ENCODE measurements around the gene MYO1E. TPM values are rescaled to one million over a fixed set of nuclear protein-coding genes. Genes with fewer than 3 reads are reported as not detected.

Gene MYO1E
- total and polyA plus RNA-seq, 2 of the 8 experiments (the other 6 are each of a cell fraction or from before 2014, with no cell fraction given) = 19.6 to 142 TPM

- no peak for TF ChIP-seq CHD7 (IDR thresholded peaks at IDR 0.05; ENCODE audit: insufficient replicate concordance, low read length)
- TF ChIP-seq TAF1 (IDR thresholded peaks at IDR 0.05; ENCODE audit: low read depth, low read length) = no peak
- TF ChIP-seq SRF (IDR thresholded peaks at IDR 0.05; ENCODE audit: low read depth, low read length) = no peak
- no peak for TF ChIP-seq PHF8 (conservative IDR thresholded peaks at IDR 0.05; ENCODE audit: low read depth, low read length)
- no peak for TF ChIP-seq SIN3A (conservative IDR thresholded peaks at IDR 0.05 in 1 of 2, IDR thresholded peaks at IDR 0.05 in 1 of 2; ENCODE audit: low read depth in 1 of 2, low read length in 2 of 2)
- no peak for TF ChIP-seq CBX8 (IDR thresholded peaks at IDR 0.05; ENCODE audit: borderline replicate concordance, low read depth, low read length)
- no peak for TF ChIP-seq EZH2 (IDR thresholded peaks at IDR 0.05; ENCODE audit: low read depth, low read length, severe bottlenecking)
- TF ChIP-seq SAP30 (IDR thresholded peaks at IDR 0.05; ENCODE audit: insufficient read depth, insufficient replicate concordance, low read length) = no peak
- no peak for TF ChIP-seq CBX5 (IDR thresholded peaks at IDR 0.05; ENCODE audit: low read depth, low read length)
Observed at GRCh38 chr15:59312205-59312604, 60.5 kb downstream of the MYO1E start (continued).
